ENCODE data around the gene FBXW8. TPM values are rescaled to one million over a fixed set of nuclear protein-coding genes. Genes with fewer than 3 reads are reported as not detected.

The FBXW8 gene
- 7.8 and 8.2 TPM in 2 replicates for total RNA-seq (2014; rRNA removed; shearing (Covaris generic))
- polyA plus RNA-seq (2014; cell fraction: nucleus; rRNA removed), result 7.8 and 14.9 TPM in 2 replicates

- peak; percentile 43 for DNase-seq (ENCODE audit: extremely low read depth, low read depth)
Measured at GRCh38 chr12:116910645-116911451, at the start of gene FBXW8. FBXW8 (plus strand) TSS chr12:116910950; CDS start chr12:116911038, 88 bp downstream.

GRCh38 chr12:116861320-116861719 is 49.4 kb upstream of the FBXW8 start:
- DNase-seq (ENCODE audit: extremely low read depth, low read depth), result no peak

GRCh38 chr12:116862167-116862566 is 48.6 kb upstream of the FBXW8 start:
- no peak for DNase-seq (ENCODE audit: extremely low read depth, low read depth)

- DNase-seq (ENCODE audit: extremely low read depth, low read depth), result no peak
Measured at GRCh38 chr12:116863275-116863767, 47.4 kb upstream of the FBXW8 start.

GRCh38 chr12:116864371-116865160 is 46.2 kb upstream of the FBXW8 start:
- no peak for DNase-seq (ENCODE audit: extremely low read depth, low read depth)

GRCh38 chr12:116867523-116867922 is 43.2 kb upstream of the FBXW8 start:
- DNase-seq (ENCODE audit: extremely low read depth, low read depth), result no peak

- DNase-seq (ENCODE audit: extremely low read depth, low read depth), result no peak
Measured at GRCh38 chr12:116870306-116870705, 40.4 kb upstream of the FBXW8 start.

- DNase-seq (ENCODE audit: extremely low read depth, low read depth), result no peak
Measured at GRCh38 chr12:116874324-116874995, 36.3 kb upstream of the FBXW8 start.

- no peak for DNase-seq (ENCODE audit: extremely low read depth, low read depth)
Measured at GRCh38 chr12:116876151-116876869, 34.4 kb upstream of the FBXW8 start.

GRCh38 chr12:116878567-116879508 is 31.9 kb upstream of the FBXW8 start:
- DNase-seq (ENCODE audit: extremely low read depth, low read depth), result no peak

GRCh38 chr12:116879509-116880212 is 31.1 kb upstream of the FBXW8 start:
- DNase-seq (ENCODE audit: extremely low read depth, low read depth), result no peak

GRCh38 chr12:116880213-116880816 is 30.4 kb upstream of the FBXW8 start:
- DNase-seq (ENCODE audit: extremely low read depth, low read depth), result no peak

- peak; percentile 32 for DNase-seq (ENCODE audit: extremely low read depth, low read depth)
Measured at GRCh38 chr12:116880817-116881324, 29.9 kb upstream of the FBXW8 start.

GRCh38 chr12:116881325-116881876 is 29.3 kb upstream of the FBXW8 start, which contains the start of gene HRK:
HRK (minus strand) TSS chr12:116881441; CDS start chr12:116881307, 134 bp downstream.
- DNase-seq (ENCODE audit: extremely low read depth, low read depth), result no peak

- no peak for DNase-seq (ENCODE audit: extremely low read depth, low read depth)
Measured at GRCh38 chr12:116881877-116882507, 28.8 kb upstream of the FBXW8 start.

- DNase-seq (ENCODE audit: extremely low read depth, low read depth), result peak; percentile 26
Measured at GRCh38 chr12:116882742-116883141, 28.0 kb upstream of the FBXW8 start.

- DNase-seq (ENCODE audit: extremely low read depth, low read depth), result no peak
Measured at GRCh38 chr12:116884871-116885270, 25.9 kb upstream of the FBXW8 start.
